Progenitor cell of endocrine pancreas (in vitro differentiated cells): ENCODE measurements around the gene ZNF467. TPM values are rescaled to one million over a fixed set of nuclear protein-coding genes. Genes with fewer than 3 reads are reported as not detected.
A peak's percentile ranks its signal among the peaks of the same experiment; 100 is the strongest.

Source experiments
- DNase-seq: peaks from one replicate; pipeline ENCODE4 v3.0.0; 2021; ENCODE audit warnings: low spot score; ENCODE audit not compliant: unreplicated experiment
- H3K27ac Mint-ChIP-seq: 2 replicates; pipeline ENCODE4 v1.8.0; 2021; ENCODE audit warnings: mild to moderate bottlenecking, moderate library complexity, mixed read lengths
- H3K27me3 Mint-ChIP-seq: 2 replicates; pipeline ENCODE4 v1.8.0; 2021; ENCODE audit warnings: mixed read lengths
- H3K36me3 Mint-ChIP-seq: 2 replicates; pipeline ENCODE4 v1.8.0; 2022; ENCODE audit warnings: mixed read lengths; ENCODE audit not compliant: insufficient read depth
- H3K4me1 Mint-ChIP-seq: 2 replicates; pipeline ENCODE4 v1.8.0; 2021; ENCODE audit warnings: low read depth, mixed read lengths
- H3K4me3 Mint-ChIP-seq: 2 replicates; pipeline ENCODE4 v1.8.0; 2021; ENCODE audit warnings: low read depth, mild to moderate bottlenecking, moderate library complexity, mixed read lengths
- H3K9me3 Mint-ChIP-seq: 2 replicates; pipeline ENCODE4 v1.8.0; 2021; ENCODE audit warnings: low read depth, mixed read lengths
- CTCF ChIP-seq: fragments of 200-600 bp; sonication (generic); IDR thresholded peaks from one replicate; pipeline ENCODE4 v1.5.0; 2021; ENCODE audit warnings: antibody characterized with exemption, mild to moderate bottlenecking; ENCODE audit not compliant: unreplicated experiment
- total RNA-seq: library from RNA; stranded (reverse); gene quantifications from 2 replicates; pipeline ENCODE4 v1.2.1, GENCODE V29; 2021

The ZNF467 gene
- total RNA-seq, 1 donor from 2014 or later, result 16.1 TPM

GRCh38 chr7:149816794-149817193 is 43.4 kb upstream of the ZNF467 start:
- no peak for TF ChIP-seq CTCF
- H3K4me1 Mint-ChIP-seq, result no peaks in the 10 kb centered on the region
- no peaks in the 10 kb centered on the region for H3K9me3 Mint-ChIP-seq
- H3K36me3 Mint-ChIP-seq, result no peaks in the 10 kb centered on the region
- H3K27me3 Mint-ChIP-seq, result no peaks in the 10 kb centered on the region
- no peak overlapping the region for H3K4me3 Mint-ChIP-seq
- no peak overlapping the region for H3K27ac Mint-ChIP-seq
- no peak for DNase-seq

- H3K4me3 Mint-ChIP-seq, result no peak overlapping the region
- no peaks in the 10 kb centered on the region for H3K9me3 Mint-ChIP-seq
- TF ChIP-seq CTCF, result no peak
- no peaks in the 10 kb centered on the region for H3K27me3 Mint-ChIP-seq
- no peak overlapping the region for H3K27ac Mint-ChIP-seq
- H3K36me3 Mint-ChIP-seq, result no peaks in the 10 kb centered on the region
- no peak for DNase-seq
- no peaks in the 10 kb centered on the region for H3K4me1 Mint-ChIP-seq
Observed at GRCh38 chr7:149816267-149816751, 42.9 kb upstream of the ZNF467 start.

DNA sequence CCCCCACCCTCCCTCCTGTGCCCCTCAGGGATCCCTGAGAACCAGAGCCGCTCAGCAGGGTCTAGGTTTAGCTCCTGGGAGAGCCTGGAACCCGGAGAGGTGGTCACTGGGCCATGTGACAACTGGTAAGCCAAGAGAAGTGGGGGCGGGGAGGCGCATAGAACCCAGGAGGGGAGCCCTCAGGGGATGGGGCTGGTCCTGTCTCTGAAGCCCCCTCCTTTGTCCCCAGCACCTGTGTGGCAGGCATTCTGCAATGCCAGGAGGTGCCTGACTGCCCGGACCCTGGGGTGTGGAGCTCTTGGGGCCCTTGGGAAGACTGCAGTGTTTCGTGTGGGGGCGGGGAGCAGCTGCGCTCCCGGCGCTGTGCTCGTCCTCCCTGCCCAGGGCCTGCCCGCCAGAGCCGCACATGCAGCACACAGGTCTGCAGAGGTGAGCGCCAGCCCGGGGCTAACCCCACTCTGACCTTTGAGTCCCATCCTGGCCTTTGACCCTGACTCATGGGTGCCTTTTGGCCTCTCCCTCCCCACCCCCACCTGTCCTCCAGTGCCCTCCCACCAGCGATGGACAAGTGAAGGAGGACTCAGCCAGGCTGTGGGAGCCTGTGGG is 42.4 kb upstream of the ZNF467 start:
- Mint-ChIP-seq H3K27me3 (no peaks in the 10 kb centered on the region), H3K4me1 (no peaks in the 10 kb centered on the region), H3K36me3 (no peaks in the 10 kb centered on the region), H3K9me3 (no peaks in the 10 kb centered on the region), H3K4me3 (no peak overlapping the region), H3K27ac (no peak overlapping the region)
- TF ChIP-seq CTCF, result no peak
- no peak for DNase-seq

DNA sequence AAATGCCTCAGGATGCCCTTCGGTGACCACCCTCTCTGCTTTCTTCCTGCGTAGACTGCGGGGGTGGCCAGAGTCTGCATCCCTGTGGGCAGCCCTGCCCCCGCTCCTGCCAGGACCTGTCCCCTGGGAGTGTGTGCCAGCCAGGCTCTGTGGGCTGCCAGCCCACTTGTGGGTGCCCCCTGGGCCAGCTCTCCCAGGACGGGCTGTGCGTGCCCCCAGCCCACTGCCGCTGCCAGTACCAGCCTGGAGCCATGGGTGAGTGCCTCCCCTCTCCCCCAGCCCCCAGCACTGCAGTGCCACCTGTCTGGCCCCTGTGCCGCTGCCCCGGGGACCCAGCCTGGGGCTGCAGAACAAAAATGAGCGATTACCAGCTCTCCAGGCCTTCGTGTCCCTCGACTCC is 41.7 kb upstream of the ZNF467 start:
- H3K27ac Mint-ChIP-seq, result peak overlapping the region; percentile 16
- H3K9me3 Mint-ChIP-seq, result no peaks in the 10 kb centered on the region
- H3K27me3 Mint-ChIP-seq, result no peaks in the 10 kb centered on the region
- DNase-seq, result no peak
- TF ChIP-seq CTCF, result no peak
- H3K4me3 Mint-ChIP-seq, result no peak overlapping the region
- H3K4me1 Mint-ChIP-seq, result no peaks in the 10 kb centered on the region
- no peaks in the 10 kb centered on the region for H3K36me3 Mint-ChIP-seq

DNA sequence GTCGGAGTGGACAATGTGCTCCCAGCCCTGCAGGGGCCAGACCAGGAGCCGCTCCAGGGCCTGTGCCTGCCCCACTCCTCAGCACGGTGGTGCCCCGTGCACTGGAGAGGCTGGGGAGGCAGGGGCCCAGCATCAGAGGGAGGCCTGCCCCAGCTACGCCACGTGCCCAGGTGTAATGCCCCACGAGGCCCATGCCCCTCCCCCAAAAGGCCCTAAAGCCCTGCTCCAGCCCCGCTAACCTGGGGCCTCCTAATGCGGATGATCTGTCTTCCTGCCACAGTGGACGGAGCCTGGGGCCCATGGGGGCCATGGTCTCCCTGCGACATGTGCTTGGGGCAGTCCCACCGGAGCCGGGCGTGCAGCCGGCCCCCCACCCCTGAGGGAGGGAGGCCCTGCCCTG is 41.1 kb upstream of the ZNF467 start:
- H3K36me3 Mint-ChIP-seq, result no peaks in the 10 kb centered on the region

More for the DNA sequence above, 41.1 kb upstream of the ZNF467 start:
- Mint-ChIP-seq H3K27me3 (peaks cover 4% of the 10 kb centered on the region), H3K27ac (no peak overlapping the region), H3K4me1 (no peaks in the 10 kb centered on the region), H3K9me3 (no peaks in the 10 kb centered on the region), H3K4me3 (no peak overlapping the region)
- no peak for DNase-seq
- TF ChIP-seq CTCF, result no peak
